HAP-1 (cell line): Measurements from ENCODE around the gene TM4SF4.

ENCODE experiments used
- DNase-seq, 2 experiments: peaks; one replicate each; pipeline ENCODE4 v3.0.0-alpha.2; 2016 to 2020; ENCODE audit warnings: low spot score in 2 of 2
- H3K27me3 ChIP-seq: fragments of 250-450 bp; sonication (Bioruptor Pico); 2 replicates; pipeline ENCODE4 v1.5.1; 2020; ENCODE audit warnings: low read depth, mild to moderate bottlenecking, moderate library complexity
- H3K36me3 ChIP-seq: fragments of 250-450 bp; sonication (Bioruptor Pico); replicated peaks from 2 replicates; pipeline ENCODE4 v1.5.1; 2020; ENCODE audit warnings: mild to moderate bottlenecking
- H3K4me1 ChIP-seq: fragments of 250-450 bp; sonication (Bioruptor Pico); 2 replicates; pipeline ENCODE4 v1.5.1; 2020; ENCODE audit warnings: mild to moderate bottlenecking
- H3K4me3 ChIP-seq: fragments of 250-450 bp; sonication (Bioruptor Pico); 2 replicates; pipeline ENCODE4 v1.5.1; 2020; ENCODE audit warnings: mild to moderate bottlenecking, moderate library complexity
- H3K9me3 ChIP-seq: fragments of 250-450 bp; sonication (Bioruptor Pico); 2 replicates; pipeline ENCODE4 v1.5.1; 2020; ENCODE audit warnings: mild to moderate bottlenecking, moderate library complexity
- in situ Hi-C: fragments of 300-500 bp; cut with MboI; formaldehyde crosslinking; loops from 3 replicates; pipeline ENCODE4 v1.14.3; 2020; ENCODE audit warnings: low sequenced_read_pairs, inconsistent platforms, mixed read lengths

Gene TM4SF4

DNA sequence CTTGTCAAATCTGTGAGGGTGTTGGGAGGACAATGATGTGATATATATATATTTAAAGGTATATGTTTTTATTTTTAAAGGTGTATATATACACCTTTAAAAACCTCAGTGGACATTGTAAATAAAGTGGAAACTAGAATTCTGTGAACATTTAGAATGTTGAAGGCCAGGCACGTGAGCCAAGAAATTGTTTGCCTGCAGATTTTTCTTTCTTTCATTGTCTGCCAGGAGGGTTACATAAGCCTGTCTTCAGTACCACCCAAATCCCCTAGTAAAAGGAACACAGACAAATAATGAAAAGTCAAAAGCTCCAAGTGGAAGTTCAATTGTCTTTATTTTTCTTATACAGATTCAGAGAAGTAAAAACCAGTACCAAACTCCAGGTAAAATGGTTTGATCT lies 42.4 kb downstream of the TM4SF4 start:
- in situ Hi-C loops = loop anchor here (25.0 kb wide), 1 partner anchor 395 kb away; no protein-coding TSS in a partner anchor
- Histone ChIP-seq H3K27me3 (no peaks in the 10 kb centered on the region), H3K36me3 (peaks cover 12% of the 10 kb centered on the region), H3K4me1 (peaks cover 3% of the 10 kb centered on the region), H3K9me3 (no peaks in the 10 kb centered on the region), H3K4me3 (no peak overlapping the region)
- no peak for DNase-seq

DNA sequence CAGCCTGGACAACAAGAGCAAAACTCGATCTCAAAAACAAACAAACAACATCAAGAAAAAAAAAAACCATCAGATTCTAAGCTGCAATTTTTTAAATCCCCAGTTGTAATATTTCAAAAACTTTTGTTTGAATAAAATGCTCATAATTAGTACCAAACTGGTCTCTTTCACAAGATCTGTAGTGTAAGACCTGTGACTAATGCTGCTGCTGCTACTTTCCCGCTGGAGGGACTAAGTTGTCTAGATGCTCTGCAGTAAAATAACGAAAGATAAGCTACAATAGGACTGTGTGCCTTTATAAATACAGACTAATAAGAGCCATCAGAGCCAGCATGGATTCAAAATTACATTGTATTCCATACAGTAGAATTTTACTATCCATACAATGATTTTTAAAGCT lies 45.4 kb downstream of the TM4SF4 start:
- in situ Hi-C loops = loop anchor here (10.0 to 25.0 kb wide), 2 partner anchors 195 to 392 kb away; no protein-coding TSS in a partner anchor
- DNase-seq = no peak

DNA sequence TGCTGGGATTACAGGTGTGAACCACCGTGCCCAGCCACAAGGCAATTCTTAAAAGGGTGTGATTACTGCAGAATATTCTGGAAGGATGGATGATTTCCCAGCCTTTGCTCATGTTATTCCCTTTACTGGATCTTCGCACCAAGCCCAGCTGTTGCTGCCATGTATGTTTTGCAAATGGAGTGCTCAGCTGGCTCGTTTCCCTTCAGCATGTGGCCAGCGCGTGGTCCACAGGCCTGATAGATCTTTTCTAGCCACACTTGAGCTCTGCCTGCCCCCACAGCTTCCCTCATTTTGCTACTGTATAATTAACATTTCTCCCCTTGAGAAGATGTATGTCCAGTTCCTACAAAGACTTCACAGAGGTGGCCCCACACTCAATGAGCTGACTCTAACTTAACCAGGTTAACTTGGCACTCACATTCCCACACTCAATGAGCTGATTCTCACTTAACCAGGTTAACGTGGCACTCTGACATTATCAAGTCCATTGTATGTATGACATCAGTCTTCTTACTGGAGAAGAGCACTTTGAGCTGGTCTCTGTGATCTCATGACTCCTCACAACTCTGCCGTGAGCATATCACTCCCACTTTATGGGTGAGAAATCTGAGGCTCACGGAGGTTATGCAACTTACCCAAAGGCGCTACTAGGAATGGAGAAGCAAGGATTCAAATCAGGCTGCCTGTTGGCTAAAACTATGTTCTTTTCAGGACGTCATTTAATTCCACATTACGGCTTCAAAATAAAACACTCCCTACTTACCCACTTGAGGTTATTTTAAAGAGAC lies 49.2 kb downstream of the TM4SF4 start:
- DNase-seq = no peak
- in situ Hi-C loops = loop anchor here (10.0 to 25.0 kb wide), 2 partner anchors 191 to 389 kb away; no protein-coding TSS in a partner anchor
- no peaks in the 10 kb centered on the region for H3K9me3 ChIP-seq
- H3K4me3 ChIP-seq = no peak overlapping the region
- no peaks in the 10 kb centered on the region for H3K27me3 ChIP-seq
- no peaks in the 10 kb centered on the region for H3K4me1 ChIP-seq
- H3K36me3 ChIP-seq = peaks cover 12% of the 10 kb centered on the region

More for the DNA sequence above, 45.4 kb downstream of the TM4SF4 start:
- Histone ChIP-seq H3K9me3 (no peaks in the 10 kb centered on the region), H3K4me3 (no peak overlapping the region), H3K36me3 (peaks cover 12% of the 10 kb centered on the region), H3K27me3 (no peaks in the 10 kb centered on the region), H3K4me1 (no peaks in the 10 kb centered on the region)

DNA sequence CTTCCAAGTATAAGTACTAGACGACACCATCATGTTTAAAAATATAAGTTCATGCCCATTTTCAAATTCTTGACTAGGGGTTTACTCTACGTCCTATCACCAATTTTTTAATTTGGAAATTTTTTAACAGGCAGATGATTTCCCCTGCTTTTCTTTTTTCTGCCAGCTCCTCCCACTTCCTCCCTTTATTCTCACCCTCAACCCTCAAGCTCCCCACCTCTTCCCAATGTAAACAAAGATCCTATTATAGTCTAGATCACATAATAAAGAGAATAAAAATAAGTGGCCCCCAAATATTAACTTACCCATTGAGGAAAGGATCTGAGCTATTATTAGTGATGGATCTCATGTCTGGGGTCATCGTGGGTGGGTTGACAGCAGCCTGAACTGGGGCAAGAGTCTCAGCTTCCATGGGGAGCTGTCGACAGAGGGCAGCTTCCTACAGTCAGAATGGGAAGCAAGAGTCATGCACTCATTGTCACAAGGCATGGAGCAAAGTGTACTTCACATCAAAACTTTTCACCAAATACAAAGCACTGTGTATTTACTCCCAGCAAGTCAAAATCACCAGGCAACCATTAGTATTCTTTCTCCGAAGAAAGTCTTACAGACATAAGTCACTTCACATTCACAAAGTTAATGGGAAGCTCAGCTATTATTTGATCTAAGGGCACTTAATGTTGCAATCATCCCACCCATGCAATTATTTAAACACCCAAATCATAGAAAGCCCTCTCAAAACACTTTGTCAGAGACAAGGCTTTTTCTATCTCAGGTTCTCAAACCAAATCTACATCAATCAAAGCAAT lies 53.2 kb downstream of the TM4SF4 start:
- no peaks in the 10 kb centered on the region for H3K9me3 ChIP-seq
- H3K36me3 ChIP-seq = no peaks in the 10 kb centered on the region; the same call in 1 of the 2 replicates
- H3K27me3 ChIP-seq = no peaks in the 10 kb centered on the region
- DNase-seq = no peak
- no peak overlapping the region for H3K4me3 ChIP-seq
- no peaks in the 10 kb centered on the region for H3K4me1 ChIP-seq
- in situ Hi-C loops = loop anchor here (10.0 kb wide), 1 partner anchor 187 kb away; no protein-coding TSS in a partner anchor

DNA sequence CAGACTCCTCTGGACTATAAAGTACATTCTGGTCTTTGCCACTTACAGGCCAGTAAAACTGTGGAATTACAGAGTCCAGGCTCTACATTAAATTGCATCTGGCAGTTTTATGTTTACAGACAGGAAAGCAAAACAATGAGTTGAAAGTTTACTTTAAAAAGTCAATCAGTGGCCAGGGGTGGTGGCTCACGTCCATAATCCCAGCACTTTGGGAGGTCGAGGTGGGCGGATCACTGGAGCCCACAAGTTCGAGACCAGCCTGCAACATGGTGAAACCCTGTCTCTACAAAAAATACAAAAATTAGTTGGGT lies 53.8 kb downstream of the TM4SF4 start:
- no peak for DNase-seq
- no peak overlapping the region for H3K4me3 ChIP-seq
- no peaks in the 10 kb centered on the region for H3K9me3 ChIP-seq
- H3K36me3 ChIP-seq = no peaks in the 10 kb centered on the region; the same call in 1 of the 2 replicates
- H3K4me1 ChIP-seq = no peaks in the 10 kb centered on the region
- H3K27me3 ChIP-seq = no peaks in the 10 kb centered on the region
- in situ Hi-C loops = loop anchor here (10.0 kb wide), 1 partner anchor 187 kb away; no protein-coding TSS in a partner anchor

DNA sequence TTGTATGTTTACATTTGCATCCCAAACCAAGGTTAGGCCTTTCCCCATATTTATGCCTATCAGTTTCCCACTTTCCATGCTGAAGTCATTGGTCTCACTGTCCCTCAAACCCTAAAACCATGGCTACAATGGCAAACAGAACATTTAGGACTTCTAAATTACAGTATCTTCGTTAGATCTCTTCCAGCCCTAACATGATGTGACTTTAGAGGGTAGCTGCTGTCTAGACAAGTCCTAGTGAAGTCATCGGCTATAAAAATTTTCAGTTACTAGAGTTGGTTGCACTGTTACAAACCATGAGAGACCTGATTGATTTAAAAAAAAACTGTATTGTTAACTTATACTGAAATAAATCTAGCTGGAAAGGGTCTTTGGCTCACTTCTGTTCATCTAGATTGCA lies 54.6 kb downstream of the TM4SF4 start:
- in situ Hi-C loops = loop anchor here (10.0 kb wide), 1 partner anchor 186 kb away; no protein-coding TSS in a partner anchor
- DNase-seq = no peak
- no peaks in the 10 kb centered on the region; the same call in 1 of the 2 replicates for H3K36me3 ChIP-seq
- no peaks in the 10 kb centered on the region for H3K4me1 ChIP-seq
- no peaks in the 10 kb centered on the region for H3K9me3 ChIP-seq
- no peak overlapping the region for H3K4me3 ChIP-seq
- H3K27me3 ChIP-seq = no peaks in the 10 kb centered on the region

DNA sequence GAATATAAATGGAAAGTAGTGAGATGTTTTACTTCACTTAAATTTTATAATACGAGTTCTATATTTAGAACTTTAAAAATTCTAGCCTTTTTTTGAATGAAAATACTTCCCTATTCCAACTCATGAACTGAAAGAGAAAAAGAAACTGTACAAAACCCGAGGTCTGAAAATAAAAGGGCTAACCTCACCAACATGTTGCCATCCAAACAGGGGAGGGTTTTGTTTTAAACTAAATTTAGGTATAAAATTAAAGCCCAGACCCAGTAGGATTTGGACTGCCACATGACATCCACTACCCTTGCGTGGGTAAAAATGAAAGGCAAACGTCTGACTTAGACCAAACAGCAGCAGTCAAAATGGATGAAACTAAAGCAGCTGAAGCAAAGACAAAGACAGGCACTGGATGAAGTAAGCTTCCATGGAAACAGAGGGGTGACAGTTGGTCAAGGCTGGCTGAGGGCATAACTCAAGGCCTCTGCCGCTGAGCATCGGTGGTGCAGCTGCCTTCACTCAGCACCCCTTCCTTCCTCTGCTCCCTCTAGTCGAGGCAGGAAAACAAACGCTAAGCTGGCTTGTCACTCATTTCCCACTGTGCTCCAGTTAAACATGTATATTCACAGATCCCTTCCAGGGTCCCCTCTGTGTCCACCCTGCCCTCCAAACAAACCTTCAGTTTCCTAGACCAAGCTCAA lies 58.1 kb downstream of the TM4SF4 start:
- Histone ChIP-seq H3K9me3 (no peaks in the 10 kb centered on the region), H3K4me1 (peaks cover 17% of the 10 kb centered on the region), H3K4me3 (no peak overlapping the region), H3K27me3 (no peaks in the 10 kb centered on the region), H3K36me3 (no peaks in the 10 kb centered on the region)
- in situ Hi-C loops = no loop called here
- no peak for DNase-seq

DNA sequence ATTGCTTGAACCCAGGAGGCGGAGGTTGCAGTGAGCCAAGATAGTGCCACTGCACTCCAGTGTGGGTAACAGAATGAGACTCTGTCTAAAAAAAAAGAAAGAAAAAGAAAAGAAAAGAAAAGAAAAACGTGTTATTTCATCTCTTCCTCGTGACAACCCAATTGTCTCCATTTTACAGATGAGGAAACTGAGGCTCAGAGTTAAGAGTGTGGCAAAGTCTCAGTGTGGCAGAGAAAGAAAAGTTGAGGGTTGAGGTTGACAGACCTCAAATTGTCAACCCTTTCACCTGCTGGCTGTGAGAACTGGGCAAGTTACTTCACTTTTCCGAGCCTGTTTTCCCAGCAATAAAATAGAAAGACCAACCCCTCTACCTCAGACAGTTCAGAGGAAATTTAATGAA lies 59.6 kb downstream of the TM4SF4 start:
- Histone ChIP-seq H3K4me1 (peaks cover 17% of the 10 kb centered on the region), H3K27me3 (no peaks in the 10 kb centered on the region), H3K9me3 (no peaks in the 10 kb centered on the region), H3K36me3 (no peaks in the 10 kb centered on the region), H3K4me3 (no peak overlapping the region)
- DNase-seq = no peak
- in situ Hi-C loops = no loop called here

DNA sequence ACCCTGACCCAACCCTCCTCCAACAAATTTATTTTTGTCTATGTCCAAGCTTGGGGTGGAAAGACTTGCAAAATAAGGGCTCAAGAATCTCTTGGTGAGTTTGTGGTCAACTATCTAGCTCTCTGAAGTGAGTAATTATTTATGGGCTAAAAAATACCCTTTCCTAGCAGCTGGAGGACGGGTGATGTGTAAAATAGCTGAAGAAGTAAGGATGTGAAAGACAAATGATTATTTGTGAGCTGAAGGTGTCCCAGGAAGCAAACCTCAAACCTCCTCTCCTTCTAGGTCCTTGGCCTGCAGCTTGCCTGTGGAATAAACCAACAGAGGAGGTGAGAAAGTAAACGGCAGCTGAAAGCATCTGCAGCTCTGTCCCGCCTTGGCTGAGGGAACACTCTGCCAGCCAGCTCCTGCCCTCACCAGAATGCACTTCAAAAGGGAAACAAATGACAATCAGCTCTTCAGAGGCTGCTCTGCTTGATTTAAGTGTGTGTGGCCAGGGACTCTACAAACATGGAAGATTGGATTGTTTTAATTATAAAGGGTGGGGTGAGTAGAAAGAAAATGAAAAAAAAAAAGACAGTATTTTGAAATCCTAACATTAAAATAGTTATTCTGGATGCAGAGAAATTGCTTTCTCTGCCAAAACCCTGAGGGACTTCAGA lies 60.3 kb downstream of the TM4SF4 start:
- in situ Hi-C loops = no loop called here
- H3K9me3 ChIP-seq = no peaks in the 10 kb centered on the region
- H3K36me3 ChIP-seq = no peaks in the 10 kb centered on the region
- peaks cover 17% of the 10 kb centered on the region for H3K4me1 ChIP-seq
- no peak for DNase-seq
- H3K27me3 ChIP-seq = no peaks in the 10 kb centered on the region
- H3K4me3 ChIP-seq = no peak overlapping the region

DNA sequence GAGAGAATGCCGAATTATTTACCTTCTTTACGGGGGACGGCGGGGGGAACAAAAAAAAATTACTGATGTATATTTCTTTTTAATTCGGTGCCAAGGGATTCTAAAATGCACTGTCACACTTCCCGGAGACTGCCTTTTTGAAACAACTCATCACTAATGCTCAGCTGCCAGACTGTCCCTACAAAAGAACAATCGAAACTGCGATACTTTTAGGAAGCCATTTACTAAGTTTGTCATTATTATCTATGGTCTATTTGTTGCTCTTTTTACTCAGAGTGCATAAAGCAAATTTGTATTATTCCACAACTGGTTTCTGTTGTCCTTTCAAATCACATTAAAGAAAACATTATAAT lies 60.8 kb downstream of the TM4SF4 start:
- H3K4me1 ChIP-seq = peaks cover 17% of the 10 kb centered on the region
- in situ Hi-C loops = no loop called here
- no peaks in the 10 kb centered on the region for H3K36me3 ChIP-seq
- no peak overlapping the region for H3K4me3 ChIP-seq
- H3K27me3 ChIP-seq = no peaks in the 10 kb centered on the region
- DNase-seq = no peak
- H3K9me3 ChIP-seq = no peaks in the 10 kb centered on the region

DNA sequence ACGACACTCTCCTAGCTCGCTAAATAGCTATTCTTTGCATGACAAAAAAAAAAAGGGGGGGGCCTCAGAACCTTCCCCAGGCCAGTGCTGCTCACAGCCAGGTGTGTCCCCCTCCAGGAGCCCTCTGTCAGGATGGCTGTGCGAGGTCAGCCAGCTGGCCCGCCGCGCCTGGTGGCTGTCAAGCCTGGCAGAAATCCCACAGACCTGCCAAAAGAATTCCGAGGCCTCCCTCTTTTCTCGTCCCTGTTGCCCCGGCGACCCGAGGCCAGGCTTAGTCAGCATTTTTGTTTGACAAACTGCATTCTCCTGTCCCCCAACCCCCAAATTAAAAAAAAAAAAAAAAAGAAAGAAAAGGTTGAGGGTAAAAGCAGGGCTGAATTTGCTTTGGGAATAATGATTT lies 61.9 kb downstream of the TM4SF4 start:
- H3K36me3 ChIP-seq = peaks cover 6% of the 10 kb centered on the region
- peaks cover 17% of the 10 kb centered on the region for H3K4me1 ChIP-seq
- DNase-seq = peak; percentile 41 to 65
- H3K4me3 ChIP-seq = no peak overlapping the region
- H3K9me3 ChIP-seq = no peaks in the 10 kb centered on the region
- in situ Hi-C loops = no loop called here
- no peaks in the 10 kb centered on the region for H3K27me3 ChIP-seq

DNA sequence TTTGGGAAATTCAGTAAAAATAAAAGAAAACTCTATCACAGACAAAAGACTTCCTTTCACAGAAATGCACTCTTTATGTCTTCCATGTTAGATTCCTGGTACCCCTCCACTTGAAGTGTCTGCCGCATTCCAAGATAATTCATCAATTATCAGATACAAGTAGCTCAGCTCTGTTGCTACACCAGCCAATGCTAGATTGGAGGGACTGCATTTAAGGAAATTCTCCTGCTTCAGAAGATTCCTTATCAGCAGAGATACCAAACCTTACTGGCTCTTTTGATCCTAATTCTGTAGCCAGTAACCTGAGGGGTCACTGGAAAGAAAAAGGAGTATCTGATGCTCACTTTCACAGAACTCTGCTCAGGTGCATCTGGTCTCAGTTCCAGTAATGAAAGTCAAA lies 63.9 kb downstream of the TM4SF4 start:
- in situ Hi-C loops = no loop called here
- peaks cover 17% of the 10 kb centered on the region for H3K4me1 ChIP-seq
- H3K9me3 ChIP-seq = no peaks in the 10 kb centered on the region
- no peaks in the 10 kb centered on the region for H3K27me3 ChIP-seq
- peaks cover 6% of the 10 kb centered on the region for H3K36me3 ChIP-seq
- H3K4me3 ChIP-seq = no peak overlapping the region
- DNase-seq = no peak

DNA sequence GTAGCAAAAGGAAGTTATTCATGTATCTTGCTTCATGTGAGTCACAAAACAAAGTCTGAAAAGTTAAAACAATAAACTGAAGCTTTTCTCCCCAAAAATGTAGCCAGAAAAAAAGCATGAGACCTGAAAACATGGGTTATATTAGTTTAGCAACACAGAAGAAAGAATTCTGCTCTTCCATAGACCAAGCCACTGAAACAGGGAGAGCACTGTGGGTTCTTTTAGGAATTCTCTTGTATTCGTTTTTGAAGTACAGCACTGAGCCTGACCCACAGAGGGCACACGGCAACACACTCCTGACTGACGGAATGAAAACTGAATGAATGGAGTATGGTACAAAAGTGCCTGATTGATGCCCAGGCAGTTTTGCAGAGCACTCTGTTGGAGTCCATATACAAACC lies 66.6 kb downstream of the TM4SF4 start:
- no peaks in the 10 kb centered on the region for H3K27me3 ChIP-seq
- H3K4me1 ChIP-seq = peaks cover 8% of the 10 kb centered on the region
- in situ Hi-C loops = no loop called here
- H3K36me3 ChIP-seq = peaks cover 6% of the 10 kb centered on the region
- no peaks in the 10 kb centered on the region for H3K9me3 ChIP-seq
- DNase-seq = no peak
- no peak overlapping the region for H3K4me3 ChIP-seq
